Measurements from ENCODE around the gene TOE1.

DNA sequence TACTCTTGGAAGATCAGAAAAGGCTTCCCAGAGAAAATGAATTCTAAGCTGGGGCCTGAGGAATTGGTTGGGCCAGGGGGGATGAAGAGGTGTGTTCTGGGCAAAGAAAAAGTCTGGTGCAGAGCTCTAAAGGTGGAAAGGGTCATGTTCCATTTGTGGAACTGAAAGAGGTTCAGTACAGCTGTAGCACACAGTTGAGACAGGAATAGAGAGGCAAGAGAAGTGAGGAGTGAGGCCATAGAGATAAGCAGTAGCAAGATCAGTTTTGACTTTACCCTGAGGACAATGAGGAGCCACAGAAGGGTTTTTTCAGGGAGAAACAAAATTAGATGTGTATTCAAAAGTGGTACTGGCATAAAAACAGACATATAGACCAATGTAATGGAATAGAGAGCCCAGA lies 30.6 kb downstream of the TOE1 start:
- TF ChIP-seq CTCF (IDR thresholded peaks at IDR 0.05 in 8 of 11, conservative IDR thresholded peaks at IDR 0.05 in 3 of 11) (no peak), POLR2A (IDR thresholded peaks at IDR 0.05) (no peak), POLR2AphosphoS5 (IDR thresholded peaks at IDR 0.05) (no peak)
